Fibroblast of villous mesenchyme (primary cell): Measurements from ENCODE around the gene NELFA. TPM values are rescaled to one million over a fixed set of nuclear protein-coding genes. Genes with fewer than 3 reads are reported as not detected.

ENCODE experiments used
- DNase-seq: peaks from one replicate; pipeline ENCODE4 v3.0.0-alpha.2; 2010; ENCODE audit warnings: low read depth
- H3K4me3 ChIP-seq: 2 replicates; pipeline ENCODE4 v1.5.1; 2011; ENCODE audit warnings: low read depth, mild to moderate bottlenecking, low read length
- CTCF ChIP-seq: IDR thresholded peaks from 2 replicates; pipeline ENCODE4 v1.5.1; 2012; ENCODE audit warnings: low read depth, mild to moderate bottlenecking, low read length; ENCODE audit not compliant: insufficient read depth
- total RNA-seq: library from RNA; depleted of rRNA; stranded (reverse); fragments of >200 nt; gene quantifications from 2 replicates; pipeline ENCODE4 v1.2.3, GENCODE V29; 2012

NELFA gene
- total RNA-seq, 1 donor, result 18.1 TPM

DNA sequence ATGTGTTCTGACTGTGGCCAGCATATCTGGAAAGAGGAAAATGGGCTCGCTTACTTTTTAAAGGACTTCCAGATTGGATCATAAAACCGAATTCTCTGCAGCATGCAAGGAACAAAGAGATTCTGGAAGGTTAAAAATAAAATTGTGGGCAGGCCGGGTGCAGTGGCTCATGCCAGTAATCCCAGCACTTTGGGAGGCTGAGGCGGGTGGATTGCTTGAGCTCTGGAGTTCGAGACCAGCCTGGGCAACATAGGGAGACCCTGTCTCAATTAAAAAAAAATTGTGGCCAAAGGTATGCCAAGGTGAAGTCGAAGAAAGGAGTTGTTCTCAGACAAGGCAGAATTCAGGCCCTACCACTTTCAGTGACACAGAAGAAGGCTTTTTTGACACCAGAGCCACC lies 37.8 kb downstream of the NELFA start:
- TF ChIP-seq CTCF, result no peak
- no peak for DNase-seq
- no peak overlapping the region for H3K4me3 ChIP-seq

DNA sequence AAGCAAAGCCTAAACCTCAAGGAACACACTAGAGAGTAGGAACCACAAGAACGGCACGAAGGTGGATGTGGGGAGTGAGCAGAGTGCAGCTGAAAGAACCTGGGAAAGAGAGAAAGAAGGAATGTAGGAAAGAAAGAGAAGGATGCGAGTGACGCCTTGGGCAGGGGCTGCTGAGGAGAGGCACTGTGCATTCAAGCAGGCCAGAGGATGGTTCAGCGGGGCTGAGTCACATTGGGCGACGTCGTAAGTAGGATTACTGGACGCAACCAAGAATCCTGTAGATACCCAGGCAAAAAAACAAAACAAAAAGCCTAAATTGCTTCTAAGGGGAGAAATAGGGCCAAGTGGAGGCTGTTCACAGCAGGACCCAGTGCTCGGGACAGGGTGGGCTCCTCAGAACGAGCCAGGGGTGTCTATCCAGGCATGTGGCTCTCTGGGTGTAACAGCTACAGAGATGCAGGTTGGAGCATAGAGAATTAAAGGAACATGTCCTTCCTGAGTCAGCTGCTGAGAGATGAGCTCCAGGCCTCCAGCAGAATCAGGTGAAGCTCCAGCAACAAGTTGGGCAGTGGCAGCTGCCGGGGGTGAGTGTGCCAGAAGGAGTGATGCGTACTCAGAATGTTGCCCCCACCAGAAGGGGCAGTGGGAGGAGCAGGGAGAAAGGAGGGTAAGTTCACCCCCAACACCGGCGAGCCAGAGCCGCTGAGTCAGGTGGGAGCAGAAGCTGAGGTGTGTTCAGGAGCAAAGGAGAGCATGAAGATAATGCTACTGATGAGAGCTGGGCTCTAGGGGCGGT lies 38.6 kb downstream of the NELFA start:
- no peak for DNase-seq
- no peak for TF ChIP-seq CTCF
- no peak overlapping the region for H3K4me3 ChIP-seq

GRCh38 chr4:1968686-1969295 lies 40.0 kb downstream of the NELFA start:
- no peak overlapping the region for H3K4me3 ChIP-seq
- no peak for TF ChIP-seq CTCF
- no peak for DNase-seq

DNA sequence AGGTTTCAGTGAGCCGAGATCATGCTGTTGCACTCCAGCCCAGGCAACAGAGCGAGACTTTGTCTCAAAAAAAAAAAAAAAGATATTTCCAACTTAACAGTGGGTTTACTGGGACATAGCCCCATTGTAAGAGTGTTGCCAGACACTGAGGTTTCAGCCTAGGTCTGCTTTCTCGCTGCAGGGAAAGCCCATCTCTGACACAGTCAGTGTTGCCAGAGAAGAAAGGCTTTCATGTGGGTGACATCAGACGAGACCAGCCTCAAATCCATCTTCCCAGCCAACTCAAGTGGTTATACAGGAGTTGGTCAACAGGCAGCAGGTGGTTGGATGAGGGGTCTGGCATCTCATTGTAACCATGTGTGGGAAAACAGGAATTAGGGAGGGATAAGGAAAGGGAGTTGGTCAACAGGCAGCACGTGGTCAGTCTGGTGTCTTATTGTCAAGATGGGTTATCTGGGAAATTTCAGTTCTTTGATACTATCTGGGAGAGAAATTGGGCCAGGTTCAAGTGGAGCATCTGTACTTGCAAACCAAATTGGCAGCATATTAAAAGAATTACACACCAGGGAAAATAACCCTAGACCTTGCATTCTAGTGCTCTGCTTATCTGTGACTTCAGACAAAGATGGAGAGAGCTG lies 41.1 kb downstream of the NELFA start:
- no peak overlapping the region for H3K4me3 ChIP-seq
- TF ChIP-seq CTCF, result no peak
- DNase-seq, result peak; percentile 26

GRCh38 chr4:1964971-1965370 lies 43.8 kb downstream of the NELFA start:
- no peak overlapping the region for H3K4me3 ChIP-seq
- TF ChIP-seq CTCF, result no peak
- no peak for DNase-seq

GRCh38 chr4:1964443-1964842 lies 44.3 kb downstream of the NELFA start:
- no peak overlapping the region for H3K4me3 ChIP-seq
- DNase-seq, result no peak
- no peak for TF ChIP-seq CTCF
